ENCODE data around the gene WWOX. TPM values are rescaled to one million over a fixed set of nuclear protein-coding genes. Genes with fewer than 3 reads are reported as not detected.

The WWOX gene
- total RNA-seq, 1 experiment from 2014 or later = 35.6 TPM

DNA sequence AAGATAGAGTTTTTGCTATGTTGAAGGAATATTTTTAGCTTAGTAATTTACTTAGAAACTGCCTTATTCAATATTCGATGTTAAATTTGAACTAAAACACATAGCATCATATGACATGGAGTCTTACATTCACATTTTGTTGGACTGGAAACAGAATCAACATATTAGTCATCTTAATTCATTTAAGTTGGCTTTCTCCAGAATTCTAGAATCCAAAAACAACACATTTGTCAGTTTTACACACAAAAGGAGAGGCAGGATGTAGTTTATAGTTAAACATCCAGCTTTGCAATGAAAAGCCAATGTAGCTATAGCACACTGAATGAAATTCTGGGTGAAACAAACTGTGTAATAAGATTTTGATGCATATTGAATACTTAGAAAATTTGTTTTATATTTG is 43.3 kb downstream of the WWOX start:
- TF ChIP-seq EZH2 (IDR thresholded peaks at IDR 0.05; ENCODE audit: low read depth) = no peak
- TF ChIP-seq, protein P1, sequence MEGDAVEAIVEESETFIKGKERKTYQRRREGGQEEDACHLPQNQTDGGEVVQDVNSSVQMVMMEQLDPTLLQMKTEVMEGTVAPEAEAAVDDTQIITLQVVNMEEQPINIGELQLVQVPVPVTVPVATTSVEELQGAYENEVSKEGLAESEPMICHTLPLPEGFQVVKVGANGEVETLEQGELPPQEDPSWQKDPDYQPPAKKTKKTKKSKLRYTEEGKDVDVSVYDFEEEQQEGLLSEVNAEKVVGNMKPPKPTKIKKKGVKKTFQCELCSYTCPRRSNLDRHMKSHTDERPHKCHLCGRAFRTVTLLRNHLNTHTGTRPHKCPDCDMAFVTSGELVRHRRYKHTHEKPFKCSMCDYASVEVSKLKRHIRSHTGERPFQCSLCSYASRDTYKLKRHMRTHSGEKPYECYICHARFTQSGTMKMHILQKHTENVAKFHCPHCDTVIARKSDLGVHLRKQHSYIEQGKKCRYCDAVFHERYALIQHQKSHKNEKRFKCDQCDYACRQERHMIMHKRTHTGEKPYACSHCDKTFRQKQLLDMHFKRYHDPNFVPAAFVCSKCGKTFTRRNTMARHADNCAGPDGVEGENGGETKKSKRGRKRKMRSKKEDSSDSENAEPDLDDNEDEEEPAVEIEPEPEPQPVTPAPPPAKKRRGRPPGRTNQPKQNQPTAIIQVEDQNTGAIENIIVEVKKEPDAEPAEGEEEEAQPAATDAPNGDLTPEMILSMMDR (conservative IDR thresholded peaks at IDR 0.05) = no peak
- POLR2A ChIA-PET (ENCODE audit: unreplicated experiment) = no interaction called here
- H3F3A ChIP-seq (ENCODE audit: insufficient read depth, low read depth) = no peaks in the 10 kb centered on the region
- no peak overlapping the region for H2AFZ ChIP-seq
- H3K4me1 ChIP-seq (replicated peaks; ENCODE audit: insufficient read depth) = no peaks in the 10 kb centered on the region
- CTCF ChIA-PET = no interaction called here
- intact Hi-C loops (cut with micrococcal nuclease; ENCODE audit: unreplicated experiment) = no loop called here
- no TSS peak for BruUV-seq (replicated peaks)
- H3K36me3 ChIP-seq (ENCODE audit: low read depth) = no peaks in the 10 kb centered on the region
- no peak overlapping the region for H3K27ac ChIP-seq
- no peaks in the 10 kb centered on the region for H3K9me2 ChIP-seq (ENCODE audit: insufficient read depth)
- no peaks in the 10 kb centered on the region for H4K20me1 ChIP-seq (ENCODE audit: insufficient read depth)
- H3K27me3 ChIP-seq (ENCODE audit: insufficient read depth, low read depth) = no peaks in the 10 kb centered on the region
- no peaks in the 10 kb centered on the region for H3K79me2 ChIP-seq (ENCODE audit: low read depth)
- DNase-seq = no peak
- H3K9me3 ChIP-seq (ENCODE audit: insufficient read depth, low read depth) = no peaks in the 10 kb centered on the region
- no peak overlapping the region for H3K4me2 ChIP-seq
- no peak overlapping the region for H3K4me3 ChIP-seq

DNA sequence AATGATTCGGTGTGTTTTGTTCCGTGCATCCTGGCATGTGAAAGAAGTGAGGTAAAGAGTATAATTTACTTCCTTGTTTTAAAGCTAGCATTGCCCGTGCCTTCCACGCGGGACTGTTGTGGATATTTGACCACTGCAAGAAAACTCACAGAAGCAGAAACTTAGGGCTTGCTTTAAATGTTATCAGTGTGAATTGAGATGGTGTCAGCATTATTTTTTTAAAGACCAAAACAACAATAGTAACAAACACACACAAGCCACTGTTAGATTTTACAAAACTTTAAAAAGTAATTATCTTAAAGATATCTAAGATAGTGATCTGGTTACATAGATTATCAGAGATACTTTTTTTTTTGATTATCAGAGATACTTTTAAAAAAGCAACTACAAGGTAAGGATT is 47.4 kb downstream of the WWOX start:
- DNase-seq = no peak
- no TSS peak for BruUV-seq (replicated peaks)
- H3K27ac ChIP-seq = no peak overlapping the region
- no peak overlapping the region for H3K4me3 ChIP-seq
- intact Hi-C loops (cut with micrococcal nuclease; ENCODE audit: unreplicated experiment) = no loop called here
- no peak overlapping the region for H2AFZ ChIP-seq
- no peaks in the 10 kb centered on the region for H3K36me3 ChIP-seq (ENCODE audit: low read depth)
- H3K9me2 ChIP-seq (ENCODE audit: insufficient read depth) = no peaks in the 10 kb centered on the region
- TF ChIP-seq, protein P1 (conservative IDR thresholded peaks at IDR 0.05) = no peak
- no peak for TF ChIP-seq EZH2 (IDR thresholded peaks at IDR 0.05; ENCODE audit: low read depth)
- no peak overlapping the region for H3K4me2 ChIP-seq
- H3K79me2 ChIP-seq (ENCODE audit: low read depth) = no peaks in the 10 kb centered on the region
- CTCF ChIA-PET = no interaction called here
- no peaks in the 10 kb centered on the region for H3K4me1 ChIP-seq (replicated peaks; ENCODE audit: insufficient read depth)
- H3F3A ChIP-seq (ENCODE audit: insufficient read depth, low read depth) = no peaks in the 10 kb centered on the region
- H3K27me3 ChIP-seq (ENCODE audit: insufficient read depth, low read depth) = no peaks in the 10 kb centered on the region
- no peaks in the 10 kb centered on the region for H3K9me3 ChIP-seq (ENCODE audit: insufficient read depth, low read depth)
- H4K20me1 ChIP-seq (ENCODE audit: insufficient read depth) = no peaks in the 10 kb centered on the region
- POLR2A ChIA-PET (ENCODE audit: unreplicated experiment) = no interaction called here

DNA sequence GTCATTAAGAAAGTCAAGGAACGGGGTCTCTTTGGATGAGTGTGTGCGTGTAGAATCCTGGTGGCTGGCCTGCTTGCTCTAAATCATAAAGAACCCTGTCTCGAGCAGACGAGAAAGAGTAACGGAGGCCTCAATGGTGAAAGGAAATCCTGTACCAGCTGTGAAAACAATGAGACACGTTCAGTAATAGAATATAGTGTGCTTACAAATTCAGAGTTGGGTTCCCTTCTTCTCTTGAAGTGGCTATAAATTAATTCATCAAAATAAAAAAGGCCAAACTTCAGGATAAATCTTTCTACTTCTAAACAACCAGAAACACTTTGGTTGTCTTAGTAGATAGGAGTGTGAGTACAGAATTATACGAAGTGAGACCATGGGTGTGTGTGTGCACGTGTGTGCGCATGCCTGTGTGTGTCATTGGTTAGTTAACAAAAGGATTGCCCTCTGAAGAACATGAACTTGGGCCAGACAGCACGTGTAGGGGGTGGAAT is 48.5 kb downstream of the WWOX start:
- Histone ChIP-seq H3K27me3 (ENCODE audit: insufficient read depth, low read depth) (no peaks in the 10 kb centered on the region), H3K4me1 (replicated peaks; ENCODE audit: insufficient read depth) (no peaks in the 10 kb centered on the region), H3K79me2 (ENCODE audit: low read depth) (no peaks in the 10 kb centered on the region), H3K4me3 (no peak overlapping the region), H3F3A (ENCODE audit: insufficient read depth, low read depth) (no peaks in the 10 kb centered on the region), H3K27ac (no peak overlapping the region), H3K9me2 (ENCODE audit: insufficient read depth) (no peaks in the 10 kb centered on the region), H3K9me3 (ENCODE audit: insufficient read depth, low read depth) (no peaks in the 10 kb centered on the region), H3K36me3 (ENCODE audit: low read depth) (no peaks in the 10 kb centered on the region), H2AFZ (no peak overlapping the region), H4K20me1 (ENCODE audit: insufficient read depth) (no peaks in the 10 kb centered on the region), H3K4me2 (no peak overlapping the region)
- ChIA-PET POLR2A (ENCODE audit: unreplicated experiment) (no interaction called here), CTCF (no interaction called here)
- no peak for DNase-seq
- intact Hi-C loops (cut with micrococcal nuclease; ENCODE audit: unreplicated experiment) = no loop called here
- no TSS peak for BruUV-seq (replicated peaks)
- TF ChIP-seq, protein P1 (conservative IDR thresholded peaks at IDR 0.05) = no peak
- TF ChIP-seq EZH2 (IDR thresholded peaks at IDR 0.05; ENCODE audit: low read depth) = no peak

Measured in PC-9 (cell line).